ENCODE data around the gene DCC.
A peak's percentile ranks its signal among the peaks of the same experiment; 100 is the strongest.

The DCC gene

GRCh38 chr18:52813635-52814416 is 473.8 kb downstream of the DCC start:
- TF ChIP-seq CTCF (IDR thresholded peaks at IDR 0.05; ENCODE audit: insufficient read depth, low read depth, low read length, missing control alignments) = no peak
- H3K4me3 ChIP-seq (ENCODE audit: low read length) = no peak overlapping the region
- peak; percentile 3 for DNase-seq (ENCODE audit: low read depth)

- DNase-seq (ENCODE audit: low read depth) = no peak
- no peak for TF ChIP-seq CTCF (IDR thresholded peaks at IDR 0.05; ENCODE audit: insufficient read depth, low read depth, low read length, missing control alignments)
- H3K4me3 ChIP-seq (ENCODE audit: low read length) = no peak overlapping the region
These were observed 475.7 kb downstream of the DCC start for GRCh38 chr18:52815651-52816050.

GRCh38 chr18:52816121-52816520 is 476.1 kb downstream of the DCC start:
- H3K4me3 ChIP-seq (ENCODE audit: low read length) = no peak overlapping the region
- TF ChIP-seq CTCF (IDR thresholded peaks at IDR 0.05; ENCODE audit: insufficient read depth, low read depth, low read length, missing control alignments) = no peak
- DNase-seq (ENCODE audit: low read depth) = no peak

GRCh38 chr18:52822160-52822559 is 482.2 kb downstream of the DCC start:
- no peak overlapping the region for H3K4me3 ChIP-seq (ENCODE audit: low read length)
- no peak for TF ChIP-seq CTCF (IDR thresholded peaks at IDR 0.05; ENCODE audit: insufficient read depth, low read depth, low read length, missing control alignments)
- no peak for DNase-seq (ENCODE audit: low read depth)

DNA sequence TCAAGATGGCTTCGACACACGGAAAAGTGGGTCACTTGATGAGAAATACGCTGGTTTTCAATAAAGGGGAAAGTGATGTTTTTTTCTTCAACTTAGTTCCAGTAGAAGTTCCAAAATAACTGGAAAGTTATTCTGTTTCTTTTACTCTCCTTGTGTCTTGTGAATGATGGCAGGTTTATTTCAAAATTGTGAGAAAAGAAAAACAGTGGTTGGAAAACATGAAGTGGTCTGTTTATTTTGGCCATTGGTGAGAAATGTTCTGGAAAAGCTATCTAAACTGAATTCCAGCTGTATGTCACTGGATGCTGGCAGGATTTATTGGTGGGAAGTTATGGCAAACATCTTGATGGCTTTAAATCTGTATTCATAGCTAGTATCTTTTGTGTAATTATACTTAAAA is 484.1 kb downstream of the DCC start:
- no peak for TF ChIP-seq CTCF (IDR thresholded peaks at IDR 0.05; ENCODE audit: insufficient read depth, low read depth, low read length, missing control alignments)
- H3K4me3 ChIP-seq (ENCODE audit: low read length) = no peak overlapping the region

DNA sequence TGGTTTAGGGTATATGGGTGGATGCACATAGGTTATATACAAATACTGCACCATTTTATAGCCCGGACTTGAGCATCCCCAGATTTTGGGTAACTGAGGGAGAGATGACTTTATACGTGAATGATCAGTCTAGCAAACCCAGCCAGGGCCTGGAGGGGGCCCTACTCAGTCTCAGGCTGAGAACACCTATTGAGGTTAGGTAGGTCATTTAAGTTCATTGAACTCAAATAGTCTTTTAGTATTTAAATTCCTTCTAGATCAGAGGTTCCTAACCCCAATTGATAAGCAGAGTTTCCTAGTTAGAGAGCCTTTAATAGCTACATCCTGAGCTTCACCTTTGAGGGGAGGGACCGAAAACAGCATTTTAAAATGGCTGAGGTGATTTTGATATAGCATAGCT is 487.0 kb downstream of the DCC start:
- no peak overlapping the region for H3K4me3 ChIP-seq (ENCODE audit: low read length)
- DNase-seq (ENCODE audit: low read depth) = no peak
- no peak for TF ChIP-seq CTCF (IDR thresholded peaks at IDR 0.05; ENCODE audit: insufficient read depth, low read depth, low read length, missing control alignments)

More for the DNA sequence above, 484.1 kb downstream of the DCC start:
- no peak for DNase-seq (ENCODE audit: low read depth)

DNA sequence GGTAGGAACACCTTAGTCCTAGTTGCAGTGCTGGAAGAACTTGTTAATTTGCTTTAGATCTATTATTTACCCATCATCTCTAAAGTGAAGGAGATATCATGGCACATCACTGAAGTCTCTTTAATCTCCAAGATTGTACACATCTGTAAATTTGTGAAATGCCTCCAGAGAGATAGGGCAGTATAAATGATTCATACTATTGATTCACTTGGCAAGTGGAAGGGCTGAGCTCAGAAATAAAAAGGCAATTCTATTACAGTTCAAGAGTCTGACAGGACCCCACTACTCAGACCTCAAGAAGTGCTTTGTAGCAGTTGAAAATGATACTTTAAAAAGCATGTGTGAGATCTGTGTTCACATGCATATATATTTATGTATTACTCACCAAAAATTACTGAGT is 489.3 kb downstream of the DCC start:
- no peak for DNase-seq (ENCODE audit: low read depth)
- no peak overlapping the region for H3K4me3 ChIP-seq (ENCODE audit: low read length)
- no peak for TF ChIP-seq CTCF (IDR thresholded peaks at IDR 0.05; ENCODE audit: insufficient read depth, low read depth, low read length, missing control alignments)
